ENCODE measurements around the gene FUT3. TPM values are rescaled to one million over a fixed set of nuclear protein-coding genes. Genes with fewer than 3 reads are reported as not detected.

The FUT3 gene
- total and polyA plus RNA-seq, 4 donors = 0.25 to 0.47 (median 0.27) TPM; not detected in 1

DNA sequence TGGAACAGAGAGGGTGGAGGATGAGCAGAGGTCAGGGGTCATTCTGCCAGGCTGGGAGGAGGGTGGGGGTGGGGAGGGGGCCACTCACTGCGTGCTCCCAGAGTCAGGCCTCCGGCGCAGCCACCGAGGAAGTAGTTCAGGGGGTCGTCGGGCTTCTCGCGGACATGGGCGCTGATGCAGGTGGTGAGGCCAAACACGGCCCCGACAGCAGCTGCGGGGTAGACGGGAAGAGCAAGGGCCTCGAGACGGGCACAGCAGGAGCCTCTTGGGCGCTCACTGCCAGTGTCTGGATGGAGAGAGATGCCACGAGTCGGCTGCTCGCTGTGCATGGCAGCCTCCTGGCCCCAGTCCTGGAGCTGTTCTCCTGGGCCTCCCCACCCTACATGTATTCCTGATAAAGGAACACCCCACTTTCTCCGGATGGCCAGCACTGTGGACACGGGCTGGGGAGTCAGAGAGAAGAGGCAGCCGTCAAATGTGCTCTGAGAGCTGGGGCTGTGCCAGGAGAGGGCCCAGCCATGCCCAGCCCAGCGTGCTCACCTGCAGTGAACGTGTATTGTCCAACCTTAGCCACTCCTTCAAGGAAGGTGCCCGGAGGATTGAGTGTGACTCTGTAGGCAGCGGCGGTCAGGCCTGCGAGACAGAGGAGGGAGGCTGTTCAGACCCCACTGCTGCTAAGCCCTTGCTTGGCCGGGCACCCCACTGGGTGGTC, 45.3 kb upstream of the FUT3 start (continued):
- TF ChIP-seq, protein P1, sequence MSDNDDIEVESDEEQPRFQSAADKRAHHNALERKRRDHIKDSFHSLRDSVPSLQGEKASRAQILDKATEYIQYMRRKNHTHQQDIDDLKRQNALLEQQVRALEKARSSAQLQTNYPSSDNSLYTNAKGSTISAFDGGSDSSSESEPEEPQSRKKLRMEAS (IDR thresholded peaks at IDR 0.05) = no peak
- TF ChIP-seq EGR1 (IDR thresholded peaks at IDR 0.05; ENCODE audit: low read depth in 2 of 2) = no peak
- no peak for TF ChIP-seq GABPA (IDR thresholded peaks at IDR 0.05 in 1 of 2, conservative IDR thresholded peaks at IDR 0.05 in 1 of 2)
- TF ChIP-seq TAF1 (conservative IDR thresholded peaks at IDR 0.05) = no peak
- no peak for TF ChIP-seq HNF4A (conservative IDR thresholded peaks at IDR 0.05)

DNA sequence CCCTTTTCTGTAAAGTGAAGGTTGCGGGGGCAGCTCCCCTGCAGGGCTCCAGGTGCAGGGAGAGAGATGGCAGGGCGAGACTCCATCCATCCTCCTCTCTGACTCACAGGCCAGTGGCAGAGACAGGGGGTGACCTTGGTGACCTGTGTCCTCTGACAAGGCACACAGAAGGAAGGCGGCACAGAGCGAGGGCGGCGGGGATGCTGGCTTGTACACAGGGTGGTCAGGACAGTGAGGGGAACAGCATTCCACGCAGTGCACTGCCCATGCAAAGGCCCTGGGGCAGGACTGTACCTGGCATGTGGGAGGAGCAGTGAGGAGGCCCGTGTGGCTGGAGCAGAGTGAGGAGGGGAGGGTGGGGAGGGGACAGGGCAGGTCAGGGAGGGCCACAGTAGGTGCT, 44.6 kb upstream of the FUT3 start:
- DNase-seq (ENCODE audit: low spot score) = no peak
- Histone ChIP-seq H3K27ac (ENCODE audit: low read depth in 1 of 2, low read length in 2 of 2) (no peak overlapping the region), H3K9ac (ENCODE audit: low read depth in 1 of 2, low read length in 2 of 2) (no peak overlapping the region), H3K9me3 (ENCODE audit: control insufficient read depth in 4 of 4, low read length in 3 of 4) (no peaks in the 10 kb centered on the region), H3K4me1 (ENCODE audit: control insufficient read depth in 4 of 4, insufficient read depth in 4 of 4, low read length in 3 of 4) (peaks cover 0 to 11% (median 3%) of the 10 kb centered on the region in 4 donors), H3K4me3 (ENCODE audit: low read depth in 1 of 3, low read length in 3 of 3) (no peak overlapping the region), H3K36me3 (ENCODE audit: control insufficient read depth in 4 of 4, insufficient read depth in 3 of 4, low read depth in 1 of 4, low read length in 3 of 4) (peaks cover 6 to 25% (median 9%) of the 10 kb centered on the region in 4 donors), H3K27me3 (ENCODE audit: control insufficient read depth in 4 of 4, insufficient read depth in 4 of 4, low read length in 3 of 4) (no peaks in the 10 kb centered on the region)
- TF ChIP-seq JUND (IDR thresholded peaks at IDR 0.05) (no peak), FOXA1 (IDR thresholded peaks at IDR 0.05) (no peak), SP1 (IDR thresholded peaks at IDR 0.05) (no peak), RAD21 (IDR thresholded peaks at IDR 0.05) (no peak), NR2F2 (IDR thresholded peaks at IDR 0.05) (no peak), EGR1 (IDR thresholded peaks at IDR 0.05; ENCODE audit: low read depth in 2 of 2) (no peak), RXRA (IDR thresholded peaks at IDR 0.05) (no peak), HNF4G (IDR thresholded peaks at IDR 0.05) (no peak)
- TF ChIP-seq, protein P2, sequence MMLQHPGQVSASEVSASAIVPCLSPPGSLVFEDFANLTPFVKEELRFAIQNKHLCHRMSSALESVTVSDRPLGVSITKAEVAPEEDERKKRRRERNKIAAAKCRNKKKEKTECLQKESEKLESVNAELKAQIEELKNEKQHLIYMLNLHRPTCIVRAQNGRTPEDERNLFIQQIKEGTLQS (IDR thresholded peaks at IDR 0.05) = no peak
- TF ChIP-seq, protein P3, sequence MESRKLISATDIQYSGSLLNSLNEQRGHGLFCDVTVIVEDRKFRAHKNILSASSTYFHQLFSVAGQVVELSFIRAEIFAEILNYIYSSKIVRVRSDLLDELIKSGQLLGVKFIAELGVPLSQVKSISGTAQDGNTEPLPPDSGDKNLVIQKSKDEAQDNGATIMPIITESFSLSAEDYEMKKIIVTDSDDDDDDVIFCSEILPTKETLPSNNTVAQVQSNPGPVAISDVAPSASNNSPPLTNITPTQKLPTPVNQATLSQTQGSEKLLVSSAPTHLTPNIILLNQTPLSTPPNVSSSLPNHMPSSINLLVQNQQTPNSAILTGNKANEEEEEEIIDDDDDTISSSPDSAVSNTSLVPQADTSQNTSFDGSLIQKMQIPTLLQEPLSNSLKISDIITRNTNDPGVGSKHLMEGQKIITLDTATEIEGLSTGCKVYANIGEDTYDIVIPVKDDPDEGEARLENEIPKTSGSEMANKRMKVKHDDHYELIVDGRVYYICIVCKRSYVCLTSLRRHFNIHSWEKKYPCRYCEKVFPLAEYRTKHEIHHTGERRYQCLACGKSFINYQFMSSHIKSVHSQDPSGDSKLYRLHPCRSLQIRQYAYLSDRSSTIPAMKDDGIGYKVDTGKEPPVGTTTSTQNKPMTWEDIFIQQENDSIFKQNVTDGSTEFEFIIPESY (IDR thresholded peaks at IDR 0.05) = no peak
- TF ChIP-seq, protein P4, sequence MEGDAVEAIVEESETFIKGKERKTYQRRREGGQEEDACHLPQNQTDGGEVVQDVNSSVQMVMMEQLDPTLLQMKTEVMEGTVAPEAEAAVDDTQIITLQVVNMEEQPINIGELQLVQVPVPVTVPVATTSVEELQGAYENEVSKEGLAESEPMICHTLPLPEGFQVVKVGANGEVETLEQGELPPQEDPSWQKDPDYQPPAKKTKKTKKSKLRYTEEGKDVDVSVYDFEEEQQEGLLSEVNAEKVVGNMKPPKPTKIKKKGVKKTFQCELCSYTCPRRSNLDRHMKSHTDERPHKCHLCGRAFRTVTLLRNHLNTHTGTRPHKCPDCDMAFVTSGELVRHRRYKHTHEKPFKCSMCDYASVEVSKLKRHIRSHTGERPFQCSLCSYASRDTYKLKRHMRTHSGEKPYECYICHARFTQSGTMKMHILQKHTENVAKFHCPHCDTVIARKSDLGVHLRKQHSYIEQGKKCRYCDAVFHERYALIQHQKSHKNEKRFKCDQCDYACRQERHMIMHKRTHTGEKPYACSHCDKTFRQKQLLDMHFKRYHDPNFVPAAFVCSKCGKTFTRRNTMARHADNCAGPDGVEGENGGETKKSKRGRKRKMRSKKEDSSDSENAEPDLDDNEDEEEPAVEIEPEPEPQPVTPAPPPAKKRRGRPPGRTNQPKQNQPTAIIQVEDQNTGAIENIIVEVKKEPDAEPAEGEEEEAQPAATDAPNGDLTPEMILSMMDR (IDR thresholded peaks at IDR 0.05; ENCODE audit: low read depth, low read length, missing input control) = no peak
- 91% methylated on average over 8 of the region's 8 CpGs for WGBS

DNA sequence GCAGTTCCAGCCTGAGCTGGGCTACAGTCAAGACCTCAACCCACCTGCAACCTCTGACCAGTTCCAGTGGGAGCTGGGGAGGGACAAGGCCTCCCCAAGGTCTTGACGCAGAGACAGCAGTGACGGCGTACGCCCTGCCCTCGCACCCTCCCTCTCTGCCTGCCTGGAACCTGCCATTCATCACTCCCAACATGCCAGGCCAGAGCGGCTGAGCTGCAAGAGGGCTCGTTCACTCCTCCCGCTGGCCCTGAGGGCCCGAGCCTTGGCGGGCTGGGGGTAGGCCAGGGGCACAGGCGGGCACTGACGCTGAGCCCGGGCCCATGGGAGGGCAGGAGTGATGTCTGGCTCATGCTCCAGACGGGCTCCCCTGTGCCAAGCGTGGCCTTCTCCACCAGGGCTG, 44.2 kb upstream of the FUT3 start:
- peaks cover 0 to 11% (median 3%) of the 10 kb centered on the region in 4 donors for H3K4me1 ChIP-seq (ENCODE audit: control insufficient read depth in 4 of 4, insufficient read depth in 4 of 4, low read length in 3 of 4)

More for the DNA sequence above, 44.2 kb upstream of the FUT3 start:
- DNase-seq (ENCODE audit: low spot score) = no peak
- TF ChIP-seq, protein P3 (IDR thresholded peaks at IDR 0.05) = no peak
- TF ChIP-seq, protein P5, sequence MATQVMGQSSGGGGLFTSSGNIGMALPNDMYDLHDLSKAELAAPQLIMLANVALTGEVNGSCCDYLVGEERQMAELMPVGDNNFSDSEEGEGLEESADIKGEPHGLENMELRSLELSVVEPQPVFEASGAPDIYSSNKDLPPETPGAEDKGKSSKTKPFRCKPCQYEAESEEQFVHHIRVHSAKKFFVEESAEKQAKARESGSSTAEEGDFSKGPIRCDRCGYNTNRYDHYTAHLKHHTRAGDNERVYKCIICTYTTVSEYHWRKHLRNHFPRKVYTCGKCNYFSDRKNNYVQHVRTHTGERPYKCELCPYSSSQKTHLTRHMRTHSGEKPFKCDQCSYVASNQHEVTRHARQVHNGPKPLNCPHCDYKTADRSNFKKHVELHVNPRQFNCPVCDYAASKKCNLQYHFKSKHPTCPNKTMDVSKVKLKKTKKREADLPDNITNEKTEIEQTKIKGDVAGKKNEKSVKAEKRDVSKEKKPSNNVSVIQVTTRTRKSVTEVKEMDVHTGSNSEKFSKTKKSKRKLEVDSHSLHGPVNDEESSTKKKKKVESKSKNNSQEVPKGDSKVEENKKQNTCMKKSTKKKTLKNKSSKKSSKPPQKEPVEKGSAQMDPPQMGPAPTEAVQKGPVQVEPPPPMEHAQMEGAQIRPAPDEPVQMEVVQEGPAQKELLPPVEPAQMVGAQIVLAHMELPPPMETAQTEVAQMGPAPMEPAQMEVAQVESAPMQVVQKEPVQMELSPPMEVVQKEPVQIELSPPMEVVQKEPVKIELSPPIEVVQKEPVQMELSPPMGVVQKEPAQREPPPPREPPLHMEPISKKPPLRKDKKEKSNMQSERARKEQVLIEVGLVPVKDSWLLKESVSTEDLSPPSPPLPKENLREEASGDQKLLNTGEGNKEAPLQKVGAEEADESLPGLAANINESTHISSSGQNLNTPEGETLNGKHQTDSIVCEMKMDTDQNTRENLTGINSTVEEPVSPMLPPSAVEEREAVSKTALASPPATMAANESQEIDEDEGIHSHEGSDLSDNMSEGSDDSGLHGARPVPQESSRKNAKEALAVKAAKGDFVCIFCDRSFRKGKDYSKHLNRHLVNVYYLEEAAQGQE (IDR thresholded peaks at IDR 0.05) = no peak
- whole genome bisulfite sequencing = 90% methylated on average over 15 of the region's 15 CpGs
- Histone ChIP-seq H3K4me3 (ENCODE audit: low read depth in 1 of 3, low read length in 3 of 3) (no peak overlapping the region), H3K27ac (ENCODE audit: low read depth in 1 of 2, low read length in 2 of 2) (no peak overlapping the region), H3K36me3 (ENCODE audit: control insufficient read depth in 4 of 4, insufficient read depth in 3 of 4, low read depth in 1 of 4, low read length in 3 of 4) (peaks cover 6 to 25% (median 9%) of the 10 kb centered on the region in 4 donors), H3K27me3 (ENCODE audit: control insufficient read depth in 4 of 4, insufficient read depth in 4 of 4, low read length in 3 of 4) (no peaks in the 10 kb centered on the region), H3K9me3 (ENCODE audit: control insufficient read depth in 4 of 4, low read length in 3 of 4) (no peaks in the 10 kb centered on the region), H3K9ac (ENCODE audit: low read depth in 1 of 2, low read length in 2 of 2) (no peak overlapping the region)
